ENCODE results near the gene STAMBP. TPM values are rescaled to one million over a fixed set of nuclear protein-coding genes. Genes with fewer than 3 reads are reported as not detected.

The STAMBP gene
- total and polyA plus RNA-seq, 2 of the 13 experiments (the other 11 are each of a cell fraction or from before 2014, with no cell fraction given), result 49.6 to 53.2 TPM

DNA sequence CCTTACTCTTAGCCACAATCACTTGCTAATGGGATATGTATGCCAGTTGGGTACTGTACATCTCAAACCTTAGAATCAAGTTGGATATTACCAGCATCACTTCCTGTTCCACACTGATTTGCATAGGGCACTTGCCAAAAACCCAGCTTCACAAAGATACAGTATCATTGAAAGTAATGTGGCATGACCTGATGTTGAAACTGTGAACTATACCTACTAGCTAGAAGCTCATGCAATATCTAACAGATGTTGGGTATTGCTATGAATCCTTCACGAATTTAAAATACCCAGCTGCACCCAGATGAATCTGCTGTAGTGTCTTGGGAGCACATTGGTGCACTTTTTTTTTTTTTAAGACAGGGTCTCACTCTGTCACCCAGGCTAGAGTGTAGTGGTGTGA is 6.5 kb upstream of the STAMBP start:
- in situ Hi-C loops (cut with HindIII; ENCODE audit: extremely low pct_ligation_motif_present, low pct_unique_long_range_greater_than_20kb) (no loop called here), intact Hi-C loops (cut with micrococcal nuclease; ENCODE audit: unreplicated experiment) (no loop called here)
- peak; percentile 8 for FAIRE-seq
- 0% methylated on average over 1 of the region's 1 CpG for WGBS (ENCODE audit: low lambda C conversion rate)
- Histone ChIP-seq H3K4me3 (replicated peaks in 1 of 3; ENCODE audit: insufficient read depth in 1 of 3, low read depth in 2 of 3, low read length in 3 of 3) (no peak overlapping the region), H3K4me1 (ENCODE audit: insufficient read depth, low read length) (peaks cover 1% of the 10 kb centered on the region; the same call in 1 of the 2 replicates), H3K79me2 (ENCODE audit: insufficient read depth, low read length) (no peaks in the 10 kb centered on the region), H3K27me3 (ENCODE audit: control insufficient read depth in 1 of 2, insufficient read depth in 2 of 2, low read length in 2 of 2) (peaks cover 3 to 4% of the 10 kb centered on the region in 2 experiments; a peak in 2 of 5 replicates), H3K9ac (ENCODE audit: insufficient read depth, low read depth, low read length) (no peak overlapping the region), H4K20me1 (ENCODE audit: insufficient read depth, low read length) (no peaks in the 10 kb centered on the region), H3K4me2 (ENCODE audit: low read depth, low read length) (no peak overlapping the region), H3K36me3 (replicated peaks in 1 of 2; ENCODE audit: control insufficient read depth in 1 of 2, insufficient read depth in 2 of 2, low read length in 2 of 2) (no peaks in the 10 kb centered on the region), H3K9me3 (ENCODE audit: low read length) (no peaks in the 10 kb centered on the region), H3K27ac (ENCODE audit: extremely low read length, insufficient read depth, low read length) (no peak overlapping the region), H2AFZ (ENCODE audit: low read length) (no peak overlapping the region)
- CTCF ChIA-PET (ENCODE audit: low intra/inter-chr PET ratio, low total read pairs), result no interaction called here
- ATAC-seq, result no peak
- TF ChIP-seq ZNF3 (CRISPR knock-in tag; IDR thresholded peaks at IDR 0.05) (no peak), ZNF230 (CRISPR knock-in tag; IDR thresholded peaks at IDR 0.05) (no peak), ZNF17 (CRISPR knock-in tag; IDR thresholded peaks at IDR 0.05) (no peak), ZNF792 (CRISPR knock-in tag; IDR thresholded peaks at IDR 0.05) (no peak), HMG20B (CRISPR knock-in tag; conservative IDR thresholded peaks at IDR 0.05) (no peak), HNRNPUL1 (IDR thresholded peaks at IDR 0.05; ENCODE audit: low read depth, low read length) (no peak)
- BruUV-seq (replicated peaks), result no TSS peak
- POLR2A ChIA-PET, result no interaction called here
- DNase-seq (ENCODE audit: low spot score), result no peak

- no peaks in the 10 kb centered on the region for H3K36me3 ChIP-seq (replicated peaks in 1 of 2; ENCODE audit: control insufficient read depth in 1 of 2, insufficient read depth in 2 of 2, low read length in 2 of 2)
- WGBS (ENCODE audit: low lambda C conversion rate), result 22% methylated on average over 2 of the region's 2 CpGs
- H3K79me2 ChIP-seq (ENCODE audit: insufficient read depth, low read length), result no peaks in the 10 kb centered on the region
- H3K4me1 ChIP-seq (ENCODE audit: insufficient read depth, low read length), result peaks cover 8% of the 10 kb centered on the region
- intact Hi-C loops (cut with micrococcal nuclease; ENCODE audit: unreplicated experiment), result no loop called here
- ATAC-seq (no peak), DNase-seq (ENCODE audit: low spot score) (no peak), FAIRE-seq (no peak)
- CTCF ChIA-PET (ENCODE audit: low intra/inter-chr PET ratio, low total read pairs), result interaction anchor here (1.3 to 2.3 kb wide), 2 partner anchors 297 to 328 kb away, joined by 3 to 10 read pairs; no protein-coding TSS in a partner anchor
- H3K4me3 ChIP-seq (replicated peaks in 1 of 3; ENCODE audit: insufficient read depth in 1 of 3, low read depth in 2 of 3, low read length in 3 of 3), result no peak overlapping the region
- H3K9ac ChIP-seq (ENCODE audit: insufficient read depth, low read depth, low read length), result no peak overlapping the region
- BruUV-seq (replicated peaks), result no TSS peak
- in situ Hi-C loops (cut with HindIII; ENCODE audit: extremely low pct_ligation_motif_present, low pct_unique_long_range_greater_than_20kb), result no loop called here
- H2AFZ ChIP-seq (ENCODE audit: low read length), result no peak overlapping the region
- no peak overlapping the region for H3K27ac ChIP-seq (ENCODE audit: extremely low read length, insufficient read depth, low read length)
- H3K27me3 ChIP-seq (ENCODE audit: control insufficient read depth in 1 of 2, insufficient read depth in 2 of 2, low read length in 2 of 2), result peaks cover 3 to 4% of the 10 kb centered on the region in 2 experiments; a peak in 2 of 5 replicates
- no peaks in the 10 kb centered on the region for H4K20me1 ChIP-seq (ENCODE audit: insufficient read depth, low read length)
- H3K9me3 ChIP-seq (ENCODE audit: low read length), result no peaks in the 10 kb centered on the region
- no peak overlapping the region for H3K4me2 ChIP-seq (ENCODE audit: low read depth, low read length)
- POLR2A ChIA-PET, result interaction anchor here (1.7 kb wide), 1 partner anchor 328 kb away, joined by 4 read pairs; no protein-coding TSS in a partner anchor
- TF ChIP-seq ZNF251 (CRISPR knock-in tag; IDR thresholded peaks at IDR 0.05), result no peak
- TF ChIP-seq RFXANK (CRISPR knock-in tag; IDR thresholded peaks at IDR 0.05), result no peak
- TF ChIP-seq, protein P1, sequence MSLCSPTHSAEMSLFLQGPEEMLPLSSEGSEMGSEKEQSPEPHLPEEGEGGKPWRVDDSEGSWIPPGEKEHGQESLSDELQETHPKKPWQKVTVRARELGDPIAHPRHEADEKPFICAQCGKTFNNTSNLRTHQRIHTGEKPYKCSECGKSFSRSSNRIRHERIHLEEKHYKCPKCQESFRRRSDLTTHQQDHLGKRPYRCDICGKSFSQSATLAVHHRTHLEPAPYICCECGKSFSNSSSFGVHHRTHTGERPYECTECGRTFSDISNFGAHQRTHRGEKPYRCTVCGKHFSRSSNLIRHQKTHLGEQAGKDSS (CRISPR knock-in tag; IDR thresholded peaks at IDR 0.05; ENCODE audit: borderline replicate concordance, low read depth), result no peak
- TF ChIP-seq ZNF329 (CRISPR knock-in tag; IDR thresholded peaks at IDR 0.05; ENCODE audit: low read depth), result no peak
- no peak for TF ChIP-seq GLI4 (CRISPR knock-in tag; IDR thresholded peaks at IDR 0.05; ENCODE audit: borderline replicate concordance)
Measured at GRCh38 chr2:73822991-73823390, 5.8 kb upstream of the STAMBP start.
